Urothelium cell line (cell line): ENCODE results near the gene FAM228B.
"Not testable (repeated sequence)": the region's sequence is repeated elsewhere in the genome, so short reads cannot be mapped to it uniquely, and the experiment has no call there.

Experiments
- DNase-seq: peaks from one replicate; pipeline ENCODE4 v3.0.0; 2011; ENCODE audit warnings: low spot score, mixed read lengths
- FAIRE-seq: peaks from 2 replicates; lab custom pipeline; 2011; peaks lifted over from hg19 to GRCh38; lab: Jason Lieb, UNC

Gene FAM228B

GRCh38 chr2:24123195-24123921 is at the start of gene FAM228B, which contains the start of gene PFN4:
FAM228B (plus strand) TSS chr2:24123469; CDS start chr2:24124362, 893 bp downstream.
PFN4 (minus strand) TSS chr2:24123334; CDS start chr2:24122535, 799 bp downstream.
- FAIRE-seq = peak; percentile 40
- DNase-seq = peak; percentile 93

GRCh38 chr2:24073816-24074215 is 49.5 kb upstream of the FAM228B start:
- DNase-seq (no peak), FAIRE-seq (no peak)

- FAIRE-seq (no peak), DNase-seq (no peak)
These were observed 48.0 kb upstream of the FAM228B start for GRCh38 chr2:24075259-24075658.

- DNase-seq (peak; percentile 98), FAIRE-seq (peak; percentile 62)
These were observed 47.1 kb upstream of the FAM228B start, which contains the start of gene SF3B6 for GRCh38 chr2:24075915-24076848. SF3B6 (minus strand) TSS chr2:24076326; CDS start chr2:24076229, 97 bp downstream.

- FAIRE-seq (no peak), DNase-seq (no peak)
These were observed 46.3 kb upstream of the FAM228B start for GRCh38 chr2:24076849-24077534.

DNA sequence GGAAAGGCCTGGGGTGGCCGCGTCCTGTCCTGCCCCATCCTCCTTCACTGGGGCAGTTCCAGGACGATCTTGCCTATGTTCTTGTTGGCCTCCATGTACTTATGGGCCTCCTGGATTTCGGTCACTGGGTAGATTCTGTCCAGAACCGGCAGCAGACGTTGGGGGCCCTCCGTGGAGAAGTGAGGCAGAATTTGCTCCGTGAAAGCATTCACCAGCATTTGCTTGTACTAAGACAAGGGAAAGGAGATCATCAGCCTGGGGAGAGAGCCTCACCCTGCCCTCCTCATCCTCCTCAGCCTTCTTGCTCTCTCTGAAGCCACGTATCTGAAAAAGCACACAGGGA is 45.8 kb upstream of the FAM228B start:
- FAIRE-seq (no peak), DNase-seq (no peak)

GRCh38 chr2:24077879-24078278 is 45.4 kb upstream of the FAM228B start:
- FAIRE-seq = no peak
- DNase-seq = no peak

DNA sequence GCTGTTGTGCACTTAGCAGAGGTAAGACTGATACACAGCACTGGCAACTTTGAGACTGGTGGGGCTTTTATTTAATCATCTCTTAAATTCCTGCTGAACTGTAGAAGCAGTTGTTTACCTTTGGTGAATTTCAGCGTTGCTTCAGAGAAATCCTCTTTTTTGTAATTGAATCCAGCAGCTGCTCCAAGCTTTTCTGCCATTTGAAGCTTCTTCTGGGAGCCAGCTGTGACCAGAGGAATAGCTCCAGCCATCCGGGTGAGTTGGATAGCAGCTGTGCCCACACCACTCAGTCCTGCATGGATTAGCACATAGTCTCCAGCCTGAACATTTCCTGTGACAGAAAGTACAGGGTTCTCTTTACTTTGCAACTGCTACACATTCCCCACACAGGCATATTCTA is 42.6 kb upstream of the FAM228B start:
- no peak for FAIRE-seq
- no peak for DNase-seq

- no peak for FAIRE-seq
- DNase-seq = no peak
These were observed 40.3 kb upstream of the FAM228B start for GRCh38 chr2:24082787-24083566.

GRCh38 chr2:24083567-24084385 is 39.5 kb upstream of the FAM228B start:
- FAIRE-seq = peak; percentile 93
- DNase-seq = peak; percentile 84

DNA sequence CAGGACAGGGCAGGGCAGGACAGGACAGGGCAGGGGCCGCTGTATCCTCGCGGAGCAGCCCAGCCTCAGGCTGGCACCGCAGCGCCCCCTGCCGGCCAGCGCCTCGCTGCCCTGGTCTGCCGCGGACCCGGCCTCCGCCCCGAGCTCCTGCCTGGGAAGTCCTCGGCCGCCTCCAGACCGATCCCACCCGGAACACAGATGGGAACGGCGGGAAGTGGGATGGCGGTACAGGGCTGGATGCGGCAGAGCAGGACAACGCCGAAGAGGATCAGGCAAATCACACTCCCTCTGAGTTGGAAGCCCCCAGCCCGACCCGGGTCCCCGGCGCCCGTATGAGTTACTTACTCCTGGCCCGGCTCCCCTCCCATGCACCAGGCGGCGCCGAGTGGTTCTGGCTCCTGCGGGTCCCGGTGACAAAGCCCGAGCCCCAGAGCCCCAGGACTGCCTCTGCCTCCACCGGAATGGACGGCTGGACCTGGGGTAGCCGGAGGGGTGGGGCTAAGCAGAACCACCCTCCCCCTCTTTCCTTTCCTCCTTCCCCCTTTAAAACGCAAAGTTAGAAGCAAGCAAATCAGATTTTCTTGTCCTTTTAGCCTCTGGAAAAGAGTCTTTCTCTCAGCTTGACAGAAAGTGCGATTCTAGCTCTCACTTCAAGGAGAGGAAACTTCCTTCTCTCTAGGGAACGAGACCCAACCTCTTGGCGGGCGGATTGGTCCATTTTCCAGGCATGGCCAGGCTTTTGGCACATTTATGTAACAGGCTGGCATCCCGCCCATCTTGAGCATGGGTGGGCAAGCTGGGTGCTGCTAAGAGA is 38.7 kb upstream of the FAM228B start, which contains the start of gene TP53I3:
TP53I3 (minus strand) TSS at position 449 of the 814 bp plus-strand sequence. CDS start 508 bp downstream, outside the sequence.
- FAIRE-seq = no peak
- DNase-seq = peak; percentile 95

DNA sequence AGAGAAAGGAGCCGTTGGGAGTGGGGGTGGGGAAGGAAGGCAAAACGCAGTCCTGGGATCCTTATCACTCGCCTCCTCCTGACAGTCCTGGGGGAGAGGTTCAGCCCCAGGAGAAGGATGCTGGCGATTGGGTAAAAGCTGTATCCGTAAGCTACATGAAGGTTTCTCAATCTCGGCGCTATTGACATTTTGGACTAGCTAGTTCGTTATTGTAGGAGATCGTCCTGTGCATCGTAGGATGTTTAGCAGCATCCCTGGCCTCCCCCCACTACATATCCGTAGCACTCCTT is 38.1 kb upstream of the FAM228B start:
- FAIRE-seq = no peak
- DNase-seq = no peak

GRCh38 chr2:24086241-24086640 is 37.0 kb upstream of the FAM228B start:
- no peak for DNase-seq
- no peak for FAIRE-seq

DNA sequence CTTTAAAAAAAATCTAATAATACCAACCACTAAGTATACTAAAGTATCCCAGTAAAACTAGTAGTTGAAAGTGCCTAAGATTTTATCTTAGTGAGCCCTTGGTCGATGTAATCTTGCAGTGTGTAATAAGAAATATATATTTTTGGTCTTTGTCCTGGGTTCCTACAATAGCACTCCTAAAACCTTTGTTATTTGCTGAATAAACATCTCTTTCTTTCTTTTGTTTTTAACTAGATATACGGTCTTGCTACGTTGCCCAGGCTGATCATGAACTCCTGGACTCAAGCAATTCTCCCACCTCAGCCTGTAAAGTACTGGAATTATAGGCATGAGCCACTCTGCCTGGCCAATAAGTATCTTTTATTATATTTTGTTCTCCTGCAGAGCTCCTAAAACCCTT is 36.2 kb upstream of the FAM228B start:
- FAIRE-seq (no peak), DNase-seq (no peak)

DNA sequence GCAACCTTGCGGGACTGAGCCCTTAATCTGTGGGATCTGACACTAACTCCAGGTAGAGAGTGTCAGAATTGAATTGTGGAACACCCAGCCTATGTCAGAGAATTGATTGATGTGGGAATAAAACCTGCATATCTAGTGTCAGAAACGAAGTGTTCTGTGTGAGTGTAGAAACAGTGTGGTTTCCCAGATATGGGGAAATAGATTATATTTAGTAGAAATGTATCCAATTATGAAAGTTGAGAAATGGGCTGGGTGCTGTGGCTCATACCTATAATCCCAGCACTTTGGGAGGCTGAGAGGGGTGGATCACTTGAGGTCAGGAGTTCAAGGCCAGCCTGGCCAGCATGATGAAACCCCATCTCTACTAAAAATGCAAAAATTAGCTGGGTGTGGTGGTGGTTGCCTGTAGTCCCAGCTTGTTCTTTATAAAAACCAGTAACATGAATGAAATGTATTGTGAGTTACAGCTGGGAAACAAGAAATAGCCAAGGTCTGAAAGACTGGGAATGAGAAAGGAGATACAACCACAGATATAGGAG is 34.4 kb upstream of the FAM228B start:
- DNase-seq = no peak
- FAIRE-seq = no peak

DNA sequence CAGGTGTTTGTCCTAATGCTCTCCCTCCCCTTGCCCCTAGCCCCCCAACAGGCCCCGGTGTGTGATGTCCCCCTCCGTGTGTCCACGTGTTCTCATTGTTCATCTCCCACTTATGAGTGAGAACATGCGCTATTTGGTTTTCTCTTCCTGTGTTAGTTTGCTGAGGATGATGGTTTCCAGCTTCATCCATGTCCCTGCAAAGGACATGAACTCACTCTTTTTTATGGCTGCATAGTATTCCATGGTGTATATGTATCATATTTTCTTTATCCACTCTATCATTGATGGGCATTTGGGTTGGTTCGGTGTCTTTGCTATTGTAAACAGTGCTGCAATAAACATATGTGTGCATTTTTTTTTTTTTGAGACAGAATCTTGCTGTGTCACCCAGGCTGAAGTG is 30.0 kb upstream of the FAM228B start:
- FAIRE-seq, DNase-seq: not testable (repeated sequence)

DNA sequence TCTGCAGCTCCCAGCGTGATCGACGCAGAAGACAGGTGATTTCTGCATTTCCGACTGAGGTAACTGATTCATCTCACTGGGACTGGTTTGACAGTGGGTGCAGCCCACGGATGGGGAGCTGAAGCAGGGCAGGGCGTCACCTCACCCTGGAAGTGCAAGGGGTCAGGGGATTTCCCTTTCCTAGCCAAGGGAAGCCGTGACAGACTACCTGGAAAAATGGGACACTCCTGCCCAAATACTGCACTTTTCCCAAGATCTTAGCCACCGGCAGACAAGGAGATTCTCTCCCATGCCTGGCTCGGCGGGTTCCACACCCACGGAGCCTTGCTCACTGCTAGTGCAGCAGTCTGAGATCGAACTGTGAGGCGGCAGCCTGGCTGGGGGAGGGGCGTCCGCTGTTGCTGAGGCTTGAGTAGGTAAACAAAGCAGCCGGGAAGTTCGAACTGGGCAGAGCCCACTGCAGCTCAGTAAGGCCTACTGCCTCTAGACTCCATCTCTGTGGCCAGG is 28.0 kb upstream of the FAM228B start:
- not testable (repeated sequence) for DNase-seq, FAIRE-seq

DNA sequence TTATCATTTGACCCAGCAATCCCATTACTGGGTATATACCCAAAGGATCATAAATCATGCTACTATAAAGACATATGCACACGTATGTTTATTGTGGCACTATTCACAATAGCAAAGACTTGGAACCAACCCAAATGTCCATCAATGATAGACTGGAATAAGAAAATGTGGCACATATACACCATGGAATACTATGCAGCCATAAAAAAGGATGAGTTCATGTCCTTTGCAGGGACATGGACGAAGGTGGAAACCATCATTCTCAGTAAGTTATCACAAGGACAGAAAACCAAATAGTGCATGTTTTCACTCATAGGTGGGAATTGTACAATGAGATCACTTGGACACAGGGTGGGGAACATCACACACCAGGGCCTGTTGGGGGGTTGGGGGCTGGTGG is 22.5 kb upstream of the FAM228B start:
- DNase-seq, FAIRE-seq: not testable (repeated sequence)
